Mucosa of descending colon (tissue), 3 donors: ENCODE measurements around the gene HOXC11. TPM values are rescaled to one million over a fixed set of nuclear protein-coding genes. Genes with fewer than 3 reads are reported as not detected.

Experiments
- ATAC-seq: fragments of 200-7000 bp; cut with Tn5 transposase; one replicate; pipeline ENCODE4 v1.9.1; 2020; ENCODE audit warnings: mild to moderate bottlenecking, moderate library complexity
- DNase-seq, 3 donors: peaks; one replicate each; pipeline ENCODE4 v3.0.0-alpha.2; 2020
- H3K36me3 ChIP-seq: fragments of 200-600 bp; one replicate; pipeline ENCODE4 v1.8.0; 2021; ENCODE audit warnings: low read depth, mild to moderate bottlenecking
- H3K4me1 ChIP-seq: fragments of 200-600 bp; one replicate; pipeline ENCODE4 v1.8.0; 2021; ENCODE audit warnings: low read depth, mild to moderate bottlenecking
- H3K4me3 ChIP-seq: fragments of 200-600 bp; one replicate; pipeline ENCODE4 v1.8.0; 2021; ENCODE audit warnings: mild to moderate bottlenecking
- H3K9me3 ChIP-seq: fragments of 200-600 bp; one replicate; pipeline ENCODE4 v1.8.0; 2021; ENCODE audit warnings: mild to moderate bottlenecking
- CTCF ChIP-seq: fragments of 200-600 bp; IDR thresholded peaks from one replicate; pipeline ENCODE4 v1.8.0; 2022; ENCODE audit warnings: antibody characterized with exemption, mild to moderate bottlenecking
- intact Hi-C, 2 donors: fragments of 100-400 bp; cut with DNase I in 1 of 2; cut with micrococcal nuclease in 1 of 2; formaldehyde crosslinking; loops; one replicate each; pipeline versions ENCODE4 v1.11.0 to v1.11.1; 2022; cut with DNase I, micrococcal nuclease
- total RNA-seq, 3 donors: library from RNA; stranded (reverse); fragmentation: NEBNext Ultra II Directional in 2 of 3; extraction: Animal tissue kit (Norgen Biotek cat#: 25700) in 2 of 3; gene quantifications; one replicate each; pipeline versions ENCODE4 v1.2.1 to v1.2.4, GENCODE V29; 2021 to 2023
- donor health status: DM: no; HTN: no; CAD: no; lungs with moderate emphysema.
- donor health status: DM: no; HTN: no; CAD: no.
- donor health status: DM: no; HTN: yes; CAD: no.

The HOXC11 gene
- total RNA-seq, 3 donors from 2014 or later: not detected

DNA sequence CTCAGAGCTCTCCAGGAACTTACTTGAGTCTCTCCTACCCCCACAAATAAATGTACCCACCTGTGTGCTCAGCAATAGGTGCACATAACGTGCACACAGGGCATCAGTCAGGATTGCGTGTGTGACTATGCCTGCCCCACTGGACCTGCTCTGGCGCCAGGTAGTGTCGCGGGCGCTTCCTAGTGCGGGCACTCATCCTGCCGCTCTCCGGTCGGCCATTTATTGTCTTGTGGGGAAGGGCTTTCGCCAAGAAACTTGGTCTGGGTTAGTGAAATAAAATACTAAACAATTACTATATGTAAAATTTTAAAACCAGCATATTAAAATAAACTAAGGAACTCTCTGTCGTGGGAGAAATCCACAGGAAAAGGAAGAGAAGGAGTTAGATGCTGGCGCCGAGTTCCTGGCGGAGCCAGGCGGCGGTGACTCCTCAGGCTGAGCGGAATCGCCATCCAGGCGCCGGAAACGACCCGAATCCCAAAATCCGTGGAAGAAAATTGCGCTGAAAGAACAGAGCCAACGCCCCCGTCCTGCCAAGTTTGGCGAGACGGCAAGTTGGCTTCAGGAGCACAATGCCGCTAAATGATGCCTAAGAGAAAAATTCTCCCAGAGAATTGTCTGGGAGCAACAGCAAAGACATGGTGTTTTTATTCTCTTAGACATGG lies 42.2 kb upstream of the HOXC11 start:
- intact Hi-C loops: no loop called here

GRCh38 chr12:53931844-53932581 lies 40.9 kb upstream of the HOXC11 start:
- Histone ChIP-seq H3K4me3 (no peak overlapping the region), H3K9me3 (no peaks in the 10 kb centered on the region), H3K4me1 (no peaks in the 10 kb centered on the region), H3K36me3 (no peaks in the 10 kb centered on the region)
- intact Hi-C loops: no loop called here
- ATAC-seq (no peak), DNase-seq (no peak)
- no peak for TF ChIP-seq CTCF

More for the DNA sequence above, 42.2 kb upstream of the HOXC11 start:
- DNase-seq (no peak), ATAC-seq (no peak)
- Histone ChIP-seq H3K4me3 (no peak overlapping the region), H3K36me3 (no peaks in the 10 kb centered on the region), H3K9me3 (no peaks in the 10 kb centered on the region), H3K4me1 (no peaks in the 10 kb centered on the region)
- no peak for TF ChIP-seq CTCF

GRCh38 chr12:53932915-53933314 lies 40.0 kb upstream of the HOXC11 start:
- H3K9me3 ChIP-seq: no peaks in the 10 kb centered on the region
- no peak overlapping the region for H3K4me3 ChIP-seq
- H3K36me3 ChIP-seq: no peaks in the 10 kb centered on the region
- no peak for DNase-seq
- no peaks in the 10 kb centered on the region for H3K4me1 ChIP-seq
- TF ChIP-seq CTCF: no peak
- no peak for ATAC-seq
- intact Hi-C loops: no loop called here

DNA sequence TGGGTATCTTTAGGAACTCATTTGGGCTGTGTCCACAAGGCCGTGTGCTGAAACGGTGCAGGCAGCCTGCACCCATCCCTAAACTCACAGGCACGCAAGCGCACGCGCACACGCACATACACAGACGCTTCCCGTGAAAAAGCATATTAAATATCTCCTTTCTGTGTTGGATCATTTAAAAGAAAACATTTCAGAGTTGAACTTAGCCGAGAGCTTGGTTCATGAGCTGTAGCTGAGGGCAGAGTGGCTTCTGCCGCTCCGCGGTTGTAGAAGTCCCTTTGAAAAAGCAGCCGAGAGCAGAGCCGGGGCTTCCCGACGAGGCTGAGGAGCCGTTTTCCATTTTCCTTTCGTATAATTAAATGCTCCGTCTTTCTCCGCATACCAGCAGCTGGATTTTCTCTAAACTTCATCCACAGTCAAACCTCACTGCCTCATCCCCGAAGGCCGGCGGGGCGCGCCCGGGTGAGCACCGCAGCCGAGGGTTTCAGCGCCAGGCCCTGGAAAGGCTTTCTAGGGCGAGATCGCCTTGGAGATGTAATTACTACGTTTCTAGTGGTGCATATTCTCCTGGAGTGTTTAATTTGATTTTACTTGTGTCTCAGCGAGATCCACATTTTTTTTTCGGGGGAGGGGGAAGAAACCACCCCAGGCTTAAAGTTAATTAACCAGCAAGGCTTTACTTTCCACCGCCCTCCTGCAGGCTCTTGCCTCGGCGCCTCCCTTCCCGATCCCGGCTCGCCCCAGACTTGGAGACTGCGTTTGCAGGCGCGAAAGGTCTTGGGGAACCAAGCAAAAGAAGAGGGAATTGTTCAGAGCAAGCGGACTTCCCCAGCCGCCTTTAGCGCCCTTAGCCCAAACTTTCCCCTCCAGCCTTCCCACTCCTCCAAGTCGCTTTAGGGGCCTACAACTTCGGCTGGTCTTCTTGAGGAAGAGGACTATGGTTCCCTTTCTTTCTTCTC lies 37.3 kb upstream of the HOXC11 start:
- no peaks in the 10 kb centered on the region for H3K4me1 ChIP-seq
- intact Hi-C loops: no loop called here
- DNase-seq: no peak
- H3K36me3 ChIP-seq: no peaks in the 10 kb centered on the region
- H3K4me3 ChIP-seq: no peak overlapping the region
- no peak for TF ChIP-seq CTCF
- H3K9me3 ChIP-seq: no peaks in the 10 kb centered on the region
- no peak for ATAC-seq

GRCh38 chr12:53937099-53937498 lies 35.8 kb upstream of the HOXC11 start:
- Histone ChIP-seq H3K36me3 (no peaks in the 10 kb centered on the region), H3K4me3 (no peak overlapping the region), H3K9me3 (no peaks in the 10 kb centered on the region), H3K4me1 (no peaks in the 10 kb centered on the region)
- DNase-seq (no peak), ATAC-seq (no peak)
- intact Hi-C loops: no loop called here
- TF ChIP-seq CTCF: no peak
